Breast epithelium (tissue), 4 donors: Measurements from ENCODE around the gene DSG1. TPM values are rescaled to one million over a fixed set of nuclear protein-coding genes. Genes with fewer than 3 reads are reported as not detected.

Experiments
- DNase-seq, 2 donors: peaks; one replicate each; pipeline ENCODE4 v3.0.0-alpha.2; 2019; ENCODE audit warnings: low spot score in 2 of 2
- H3K27ac ChIP-seq, 2 donors: fragments of 200-600 bp; sonication (generic) in 1 of 2; one replicate each; pipeline ENCODE4 v1.5.1; 2016 to 2019; ENCODE audit warnings: mild to moderate bottlenecking in 1 of 2
- H3K27me3 ChIP-seq, 2 donors: fragments of 200-600 bp; sonication (generic) in 1 of 2; one replicate each; pipeline versions ENCODE4 v1.5.1 to v1.6.0; 2017 to 2019; ENCODE audit warnings: control low read depth in 1 of 2, mild to moderate bottlenecking in 1 of 2
- H3K36me3 ChIP-seq: fragments of 200-600 bp; one replicate; pipeline ENCODE4 v1.5.1; 2019
- H3K4me1 ChIP-seq, 2 donors: fragments of 200-600 bp; sonication (generic); one replicate each; pipeline ENCODE4 v1.5.1; 2016 to 2019; ENCODE audit warnings: control low read depth in 1 of 2
- H3K4me3 ChIP-seq, 3 donors: fragments of 200-600 bp; sonication (generic); 1 replicate in 2 of 3; 2 replicates in 1 of 3; pipeline ENCODE4 v1.5.1; 2016 to 2019; ENCODE audit warnings: mild to moderate bottlenecking in 3 of 3, moderate library complexity in 2 of 3
- H3K9me3 ChIP-seq, 2 donors: fragments of 200-600 bp; sonication (generic) in 1 of 2; one replicate each; pipeline ENCODE4 v1.5.1; 2016 to 2019; ENCODE audit warnings: control low read depth in 1 of 2
- CTCF ChIP-seq, 3 donors: fragments of 450-650 bp; IDR thresholded peaks; one replicate each; pipeline ENCODE4 v1.5.1; 2016 to 2017; ENCODE audit warnings: antibody characterized with exemption in 3 of 3, mild to moderate bottlenecking in 3 of 3, moderate library complexity in 3 of 3
- POLR2A ChIP-seq: fragments of 450-650 bp; IDR thresholded peaks from one replicate; pipeline ENCODE4 v1.6.1; 2016; ENCODE audit warnings: antibody characterized with exemption, mild to moderate bottlenecking, moderate library complexity
- POLR2AphosphoS5 ChIP-seq, 3 donors: sonication (generic); formaldehyde crosslinking; IDR thresholded peaks; one replicate each; pipeline ENCODE4 v1.6.1; 2017; ENCODE audit warnings: antibody characterized with exemption in 3 of 3
- intact Hi-C: fragments of 100-400 bp; cut with DNase I; formaldehyde crosslinking; loops from one replicate; pipeline ENCODE4 v1.15.1; 2023; ENCODE audit warnings: low total_unique reads
- total RNA-seq, 3 donors: library from RNA; depleted of rRNA; stranded (reverse); fragments of >200 nt; gene quantifications; one replicate each; pipeline ENCODE4 v1.1.0, GENCODE V29; 2016

DSG1 gene
- total RNA-seq, 3 donors from 2014 or later, result 2.6 to 22.2 TPM; not detected in 1

DNA sequence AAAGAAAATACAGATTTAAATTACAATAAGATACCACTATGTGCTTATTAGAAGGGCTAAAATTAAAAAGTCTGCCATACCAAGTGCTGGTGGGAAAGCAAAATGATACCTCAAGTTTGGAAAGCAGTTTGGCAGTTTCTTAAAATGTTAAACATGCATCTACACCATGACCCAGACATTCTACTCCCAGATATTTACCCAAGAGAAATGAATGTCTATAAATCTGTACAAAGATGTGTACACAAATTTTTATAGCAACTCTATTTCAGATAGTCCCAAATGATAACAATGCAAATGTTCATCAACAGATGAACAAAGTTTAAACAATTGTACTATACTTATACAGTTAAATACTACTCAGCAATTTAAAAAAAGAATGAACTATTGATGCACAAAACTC lies 51.5 kb downstream of the DSG1 start:
- H3K27ac ChIP-seq, result no peak overlapping the region
- no peaks in the 10 kb centered on the region for H3K9me3 ChIP-seq
- H3K36me3 ChIP-seq, result no peaks in the 10 kb centered on the region
- intact Hi-C loops, result no loop called here
- TF ChIP-seq POLR2AphosphoS5 (IDR thresholded peaks at IDR 0.05) (no peak), CTCF (IDR thresholded peaks at IDR 0.05) (no peak), POLR2A (no peak)
- H3K4me1 ChIP-seq, result no peaks in the 10 kb centered on the region
- H3K4me3 ChIP-seq, result no peak overlapping the region
- no peak for DNase-seq
- H3K27me3 ChIP-seq, result no peaks in the 10 kb centered on the region

DNA sequence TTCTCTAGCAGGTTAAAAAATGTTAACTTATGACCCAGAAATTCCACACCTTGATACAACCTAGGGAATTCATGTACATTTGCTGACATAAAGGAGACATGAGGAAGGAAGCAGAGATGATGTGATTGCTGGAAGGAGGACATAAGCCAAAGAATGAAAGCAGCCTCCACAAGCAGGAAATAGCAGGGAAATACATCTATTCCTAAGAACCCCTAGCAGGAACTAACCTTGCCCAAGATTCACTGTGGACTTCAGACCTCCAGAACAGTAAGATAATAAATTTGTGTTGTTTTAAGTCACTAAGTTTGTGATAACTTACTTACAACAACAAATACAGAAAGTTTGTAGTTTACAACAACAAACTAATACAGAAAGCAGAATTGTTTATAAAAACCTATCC lies 54.0 kb downstream of the DSG1 start:
- no peak for DNase-seq
- Histone ChIP-seq H3K27me3 (no peaks in the 10 kb centered on the region), H3K27ac (no peak overlapping the region), H3K4me1 (no peaks in the 10 kb centered on the region), H3K4me3 (no peak overlapping the region), H3K36me3 (no peaks in the 10 kb centered on the region), H3K9me3 (no peaks in the 10 kb centered on the region)
- intact Hi-C loops, result no loop called here
- TF ChIP-seq CTCF (IDR thresholded peaks at IDR 0.05) (no peak), POLR2AphosphoS5 (IDR thresholded peaks at IDR 0.05) (no peak), POLR2A (no peak)

- H3K36me3 ChIP-seq, result no peaks in the 10 kb centered on the region
- intact Hi-C loops, result no loop called here
- H3K27ac ChIP-seq, result no peak overlapping the region
- no peak overlapping the region for H3K4me3 ChIP-seq
- H3K4me1 ChIP-seq, result no peaks in the 10 kb centered on the region
- DNase-seq, result no peak
- no peaks in the 10 kb centered on the region for H3K27me3 ChIP-seq
- H3K9me3 ChIP-seq, result no peaks in the 10 kb centered on the region
- TF ChIP-seq POLR2A (no peak), CTCF (IDR thresholded peaks at IDR 0.05) (no peak), POLR2AphosphoS5 (IDR thresholded peaks at IDR 0.05) (no peak)
These were observed 55.7 kb downstream of the DSG1 start for GRCh38 chr18:31373641-31374040.

DNA sequence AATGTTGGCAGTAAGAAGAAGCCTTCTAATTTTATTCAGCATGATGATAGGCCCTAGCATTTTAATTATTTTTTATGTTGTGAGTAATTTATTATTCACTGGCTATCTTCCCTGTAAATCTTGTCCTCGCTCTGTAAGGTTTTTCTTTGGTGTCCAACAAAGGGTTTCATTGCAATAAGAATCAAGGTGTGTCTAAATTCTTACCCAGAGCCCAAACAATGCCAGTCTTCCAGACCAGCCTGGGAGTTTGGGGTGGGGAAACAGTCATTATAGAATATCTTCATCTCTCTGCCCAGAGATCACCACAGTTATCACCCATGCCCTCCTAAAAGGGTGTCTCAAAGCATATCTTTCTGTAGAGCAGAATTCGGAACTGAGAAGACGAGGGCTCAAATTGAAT lies 58.5 kb downstream of the DSG1 start, which contains the start of gene DSG4:
DSG4 (plus strand) TSS at position 301 of the 400 bp plus-strand sequence. CDS start 135 bp downstream, outside the sequence.
- intact Hi-C loops, result no loop called here
- TF ChIP-seq CTCF (IDR thresholded peaks at IDR 0.05) (no peak), POLR2AphosphoS5 (IDR thresholded peaks at IDR 0.05) (no peak), POLR2A (no peak)
- H3K27me3 ChIP-seq, result no peaks in the 10 kb centered on the region
- no peaks in the 10 kb centered on the region for H3K36me3 ChIP-seq
- no peaks in the 10 kb centered on the region for H3K9me3 ChIP-seq
- no peak within 1 kb of the TSS for H3K4me3 ChIP-seq
- no peak within 1 kb of the TSS for H3K27ac ChIP-seq
- H3K4me1 ChIP-seq, result no peaks in the 10 kb centered on the region
- no peak for DNase-seq

DNA sequence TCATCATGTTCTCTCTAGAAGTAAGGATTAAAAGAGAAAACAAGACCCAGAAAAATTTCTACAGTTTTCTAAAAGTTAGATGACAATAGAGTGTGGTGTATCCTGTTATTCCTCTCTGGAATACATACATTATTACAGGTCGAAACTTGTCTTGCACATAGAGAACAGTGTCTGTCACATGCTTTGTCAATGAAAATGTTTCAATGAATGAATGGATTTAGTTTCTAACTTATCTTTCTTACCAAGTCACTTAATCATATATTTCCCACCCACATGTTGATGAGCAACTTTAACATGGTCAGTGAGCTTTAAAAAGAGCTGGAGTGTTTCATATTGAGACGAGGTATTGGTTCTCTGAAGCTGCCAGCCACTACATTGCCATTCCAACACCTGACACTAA lies 63.0 kb downstream of the DSG1 start:
- TF ChIP-seq POLR2AphosphoS5 (IDR thresholded peaks at IDR 0.05), result no peak
- no peak for TF ChIP-seq POLR2A
- TF ChIP-seq CTCF (IDR thresholded peaks at IDR 0.05), result no peak
- Histone ChIP-seq H3K27me3 (no peaks in the 10 kb centered on the region), H3K36me3 (no peaks in the 10 kb centered on the region), H3K9me3 (no peaks in the 10 kb centered on the region), H3K4me1 (no peaks in the 10 kb centered on the region), H3K4me3 (no peak overlapping the region), H3K27ac (no peak overlapping the region)
- intact Hi-C loops, result no loop called here
- no peak for DNase-seq
